ENCODE data around the gene PAM16.
"Not testable (repeated sequence)": the region's sequence is repeated elsewhere in the genome, so short reads cannot be mapped to it uniquely, and the experiment has no call there.

Gene PAM16

GRCh38 chr16:4338125-4338582 is 13.0 kb downstream of the PAM16 start:
- H3K4me3 ChIP-seq (ENCODE audit: low read length): no peak overlapping the region
- no peak for TF ChIP-seq CTCF (IDR thresholded peaks at IDR 0.05; ENCODE audit: insufficient read depth, low read depth, low read length, missing control alignments)

GRCh38 chr16:4337540-4338088 is 13.5 kb downstream of the PAM16 start:
- no peak overlapping the region for H3K4me3 ChIP-seq (ENCODE audit: low read length)
- no peak for TF ChIP-seq CTCF (IDR thresholded peaks at IDR 0.05; ENCODE audit: insufficient read depth, low read depth, low read length, missing control alignments)
- DNase-seq (ENCODE audit: low read depth): no peak

More at GRCh38 chr16:4338125-4338582, 13.0 kb downstream of the PAM16 start:
- DNase-seq (ENCODE audit: low read depth): no peak

GRCh38 chr16:4336701-4337539 is 14.2 kb downstream of the PAM16 start:
- H3K4me3 ChIP-seq (ENCODE audit: low read length): no peak overlapping the region
- TF ChIP-seq CTCF (IDR thresholded peaks at IDR 0.05; ENCODE audit: insufficient read depth, low read depth, low read length, missing control alignments): no peak
- no peak for DNase-seq (ENCODE audit: low read depth)

DNA sequence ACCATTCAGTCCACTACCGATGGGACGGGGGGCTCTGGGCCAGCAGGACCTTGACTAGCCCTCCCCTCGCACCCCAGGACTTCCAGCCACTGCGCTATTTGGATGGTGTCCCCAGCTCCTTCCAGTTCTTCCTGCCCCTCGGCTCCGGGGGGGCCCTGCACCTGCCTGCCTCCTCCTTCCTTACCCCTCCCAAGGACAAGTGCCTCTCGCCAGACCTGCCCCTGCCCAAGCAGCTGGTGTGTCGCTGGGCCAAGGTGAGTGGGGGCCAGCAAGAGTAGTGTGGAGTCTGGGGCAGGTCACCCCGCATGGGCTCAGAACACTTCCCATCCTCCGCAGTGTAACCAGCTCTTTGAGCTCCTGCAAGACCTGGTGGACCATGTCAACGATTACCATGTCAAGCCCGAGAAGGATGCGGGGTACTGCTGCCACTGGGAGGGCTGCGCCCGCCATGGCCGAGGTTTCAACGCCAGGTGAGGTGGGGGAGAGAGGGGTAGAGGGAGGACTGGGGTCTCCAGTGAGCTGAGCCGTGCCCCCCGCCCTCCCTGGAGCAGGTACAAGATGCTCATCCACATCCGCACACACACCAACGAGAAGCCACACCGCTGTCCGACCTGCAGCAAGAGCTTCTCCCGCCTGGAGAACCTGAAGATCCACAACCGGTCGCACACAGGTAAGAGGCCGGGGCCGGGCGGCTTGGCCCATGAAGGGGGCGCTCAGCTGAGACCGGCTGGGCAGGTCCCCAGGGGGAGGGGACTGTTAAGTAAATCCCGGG is 16.2 kb downstream of the PAM16 start:
- TF ChIP-seq CTCF (IDR thresholded peaks at IDR 0.05; ENCODE audit: insufficient read depth, low read depth, low read length, missing control alignments): no peak
- no peak for DNase-seq (ENCODE audit: low read depth)

GRCh38 chr16:4333714-4334113 is 17.4 kb downstream of the PAM16 start:
- not testable (repeated sequence) for H3K4me3 ChIP-seq (ENCODE audit: low read length); DNase-seq (ENCODE audit: low read depth)

More for the DNA sequence above, 16.2 kb downstream of the PAM16 start:
- no peak overlapping the region for H3K4me3 ChIP-seq (ENCODE audit: low read length)

DNA sequence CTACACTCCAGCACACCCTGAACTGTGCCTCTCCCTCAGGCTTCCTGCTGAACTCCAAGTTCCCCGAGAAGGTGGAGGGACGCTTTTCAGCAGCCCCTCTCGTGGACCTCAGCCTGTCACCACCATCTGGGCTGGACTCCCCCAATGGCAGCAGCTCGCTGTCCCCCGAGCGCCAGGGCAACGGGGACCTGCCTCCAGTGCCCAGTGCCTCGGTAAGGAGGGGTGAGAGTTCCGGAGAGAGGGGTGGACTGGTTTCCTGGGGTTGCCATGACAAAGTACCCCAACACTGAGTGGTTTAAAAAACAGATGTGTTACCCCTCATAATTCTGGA is 17.8 kb downstream of the PAM16 start:
- H3K4me3 ChIP-seq (ENCODE audit: low read length): no peak overlapping the region
- TF ChIP-seq CTCF (IDR thresholded peaks at IDR 0.05; ENCODE audit: insufficient read depth, low read depth, low read length, missing control alignments): no peak
- no peak for DNase-seq (ENCODE audit: low read depth)

DNA sequence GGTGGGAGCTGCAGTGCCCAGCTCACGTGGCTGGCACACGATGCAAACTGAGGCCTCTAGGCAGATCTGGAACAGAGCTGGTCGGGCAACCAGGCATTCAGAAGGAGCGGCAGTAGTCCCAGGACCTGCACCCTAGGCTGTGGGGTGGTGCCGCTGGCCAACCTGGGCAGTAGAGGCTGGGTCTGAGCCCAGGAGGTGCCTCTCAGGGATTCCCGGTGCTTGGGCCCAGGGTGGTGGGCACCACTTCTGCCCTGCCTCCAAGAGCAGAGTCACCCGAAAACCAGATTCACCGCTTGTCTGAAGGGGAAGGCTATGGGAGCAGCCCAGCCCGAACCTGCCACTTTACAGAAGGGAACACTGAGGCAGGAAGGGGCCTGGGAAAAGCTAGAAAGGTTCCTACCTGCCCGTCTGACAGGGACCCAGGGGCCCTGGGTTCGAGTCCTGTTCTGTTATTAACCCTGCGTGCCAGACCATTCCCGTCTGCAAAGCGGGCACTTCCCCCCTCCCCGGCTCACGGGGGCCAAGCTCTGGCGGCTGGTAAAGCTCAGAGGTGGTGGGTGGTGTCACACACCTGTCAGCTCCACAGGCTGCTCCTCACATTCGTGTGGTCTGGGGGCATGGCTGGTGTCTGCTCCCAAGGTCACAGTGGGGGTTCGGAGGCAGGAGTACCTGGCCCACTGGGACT is 18.4 kb downstream of the PAM16 start:
- H3K4me3 ChIP-seq (ENCODE audit: low read length): no peak overlapping the region
- no peak for DNase-seq (ENCODE audit: low read depth)
- no peak for TF ChIP-seq CTCF (IDR thresholded peaks at IDR 0.05; ENCODE audit: insufficient read depth, low read depth, low read length, missing control alignments)

Measured in epithelial cell of esophagus (primary cell).